Epithelial cell of proximal tubule (primary cell): Measurements from ENCODE around the gene SDC3. TPM values are rescaled to one million over a fixed set of nuclear protein-coding genes. Genes with fewer than 3 reads are reported as not detected.

Source experiments
- DNase-seq: peaks from one replicate; pipeline ENCODE4 v3.0.0-alpha.2; 2011; ENCODE audit warnings: low read depth
- H3K4me3 ChIP-seq: 2 replicates; pipeline ENCODE4 v1.5.1; 2011; ENCODE audit warnings: low read depth, mild to moderate bottlenecking, low read length
- total RNA-seq: library from RNA; depleted of rRNA; stranded (reverse); fragments of >200 nt; gene quantifications from 2 replicates; pipeline ENCODE4 v1.2.3, GENCODE V29; 2015
- TF ChIP-seq, protein P1 (sequence below): conservative IDR thresholded peaks from 2 replicates; pipeline ENCODE4 v1.5.1; 2012; ENCODE audit warnings: low read depth, mild to moderate bottlenecking, low read length

SDC3 gene
- total RNA-seq, 1 donor from 2014 or later: 25.6 TPM

DNA sequence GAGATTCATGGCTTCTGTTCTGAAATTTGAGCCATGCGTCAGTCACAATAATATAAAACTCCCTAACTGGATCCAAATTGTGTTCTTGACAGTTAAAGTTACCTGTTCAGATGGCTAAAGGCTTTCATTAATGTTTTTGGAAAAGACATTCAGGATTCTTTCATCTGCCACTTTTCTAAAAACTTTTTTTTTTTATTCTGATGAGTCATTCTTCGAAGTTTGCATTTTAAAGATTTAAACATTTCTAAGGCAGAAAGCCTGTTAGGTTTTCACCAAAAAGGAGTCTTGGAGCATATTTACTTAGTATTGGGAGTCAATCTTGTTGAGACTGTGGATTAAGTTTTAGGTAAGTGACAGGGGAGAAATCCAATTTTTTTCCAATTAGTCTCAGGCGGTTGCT lies 18.9 kb upstream of the SDC3 start:
- DNase-seq: no peak
- TF ChIP-seq, protein P1, sequence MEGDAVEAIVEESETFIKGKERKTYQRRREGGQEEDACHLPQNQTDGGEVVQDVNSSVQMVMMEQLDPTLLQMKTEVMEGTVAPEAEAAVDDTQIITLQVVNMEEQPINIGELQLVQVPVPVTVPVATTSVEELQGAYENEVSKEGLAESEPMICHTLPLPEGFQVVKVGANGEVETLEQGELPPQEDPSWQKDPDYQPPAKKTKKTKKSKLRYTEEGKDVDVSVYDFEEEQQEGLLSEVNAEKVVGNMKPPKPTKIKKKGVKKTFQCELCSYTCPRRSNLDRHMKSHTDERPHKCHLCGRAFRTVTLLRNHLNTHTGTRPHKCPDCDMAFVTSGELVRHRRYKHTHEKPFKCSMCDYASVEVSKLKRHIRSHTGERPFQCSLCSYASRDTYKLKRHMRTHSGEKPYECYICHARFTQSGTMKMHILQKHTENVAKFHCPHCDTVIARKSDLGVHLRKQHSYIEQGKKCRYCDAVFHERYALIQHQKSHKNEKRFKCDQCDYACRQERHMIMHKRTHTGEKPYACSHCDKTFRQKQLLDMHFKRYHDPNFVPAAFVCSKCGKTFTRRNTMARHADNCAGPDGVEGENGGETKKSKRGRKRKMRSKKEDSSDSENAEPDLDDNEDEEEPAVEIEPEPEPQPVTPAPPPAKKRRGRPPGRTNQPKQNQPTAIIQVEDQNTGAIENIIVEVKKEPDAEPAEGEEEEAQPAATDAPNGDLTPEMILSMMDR: no peak
- H3K4me3 ChIP-seq: no peak overlapping the region

DNA sequence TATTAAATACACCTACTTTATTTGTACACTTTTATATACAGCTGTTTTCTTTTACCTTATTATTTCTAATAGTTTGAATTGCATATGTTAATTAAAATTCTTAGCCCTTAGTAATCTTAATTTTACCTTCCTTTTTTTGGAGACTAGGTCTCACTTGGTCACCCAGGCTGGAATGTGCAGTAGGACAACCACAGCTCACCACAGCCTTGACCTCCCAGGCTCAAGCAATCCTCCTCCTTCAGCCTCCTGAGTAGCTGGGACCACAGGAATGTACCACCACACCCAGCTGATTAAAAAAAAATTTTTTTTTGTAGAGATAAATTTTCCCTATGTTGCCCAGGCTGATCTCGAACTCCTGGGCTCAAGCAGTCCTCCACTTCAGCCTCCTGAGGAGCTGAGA lies 15.0 kb upstream of the SDC3 start:
- DNase-seq: no peak
- TF ChIP-seq, protein P1: no peak
- no peak overlapping the region for H3K4me3 ChIP-seq

DNA sequence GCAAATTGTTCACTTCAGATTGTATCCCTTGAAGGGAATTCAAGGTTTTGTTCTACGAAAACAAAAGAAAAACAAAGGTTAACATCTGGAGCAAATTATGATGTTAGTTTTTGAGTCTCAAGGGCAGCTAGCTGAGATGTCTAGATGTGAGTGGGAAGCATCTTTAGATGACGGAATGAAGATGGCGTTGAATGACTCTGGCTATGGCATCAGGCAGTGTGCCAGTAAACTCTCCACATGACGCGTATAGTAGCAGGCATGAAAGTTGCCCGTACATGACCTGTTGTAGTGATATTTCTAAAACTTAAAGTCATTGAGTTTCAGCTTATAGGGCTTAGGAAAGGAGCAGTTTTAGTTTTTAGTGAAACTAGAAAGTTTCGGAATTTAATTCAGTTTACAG lies 12.3 kb upstream of the SDC3 start:
- H3K4me3 ChIP-seq: no peak overlapping the region
- no peak for DNase-seq
- TF ChIP-seq, protein P1: no peak

DNA sequence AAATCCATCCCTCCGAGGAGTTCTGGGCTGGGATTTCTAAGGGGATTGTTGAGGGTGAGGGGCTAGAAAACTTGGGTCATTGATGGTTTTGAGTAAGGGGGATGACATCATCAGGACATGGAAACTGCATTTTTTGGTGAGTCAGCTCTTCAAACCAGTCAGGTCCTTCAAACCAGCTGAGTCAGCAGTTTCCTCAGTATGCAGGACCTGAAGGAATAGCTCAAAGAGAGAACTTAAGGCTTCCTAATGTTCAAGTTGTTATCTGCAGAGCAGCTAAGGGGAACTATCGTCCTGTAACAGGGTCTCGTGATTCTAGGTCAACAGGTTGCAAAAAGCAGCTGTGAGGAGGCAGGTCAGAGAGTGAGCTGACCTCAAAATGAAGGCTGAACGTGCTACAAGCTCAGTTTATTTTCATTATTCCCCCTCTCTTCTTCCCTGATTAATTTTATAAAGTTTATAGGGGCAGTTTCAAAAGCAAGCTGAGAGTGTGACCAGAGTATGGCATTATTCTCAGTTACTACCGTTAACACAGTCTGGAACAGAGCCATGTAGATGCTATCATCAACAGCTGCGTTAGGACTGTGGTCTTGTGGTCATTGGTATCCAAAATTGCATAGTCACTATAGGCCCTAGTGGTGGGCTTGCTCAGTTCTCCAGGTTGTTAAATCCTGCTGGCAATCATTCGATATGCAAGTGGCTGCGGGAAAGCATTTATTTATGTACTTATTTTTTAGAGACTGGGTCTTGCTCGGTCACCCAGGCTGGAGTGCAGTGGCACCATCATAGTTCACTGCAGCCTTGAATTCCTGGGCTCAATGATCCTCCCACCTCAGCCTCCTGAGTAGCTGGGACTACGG lies 10.7 kb upstream of the SDC3 start:
- no peak for DNase-seq
- H3K4me3 ChIP-seq: no peak overlapping the region
- TF ChIP-seq, protein P1: no peak

DNA sequence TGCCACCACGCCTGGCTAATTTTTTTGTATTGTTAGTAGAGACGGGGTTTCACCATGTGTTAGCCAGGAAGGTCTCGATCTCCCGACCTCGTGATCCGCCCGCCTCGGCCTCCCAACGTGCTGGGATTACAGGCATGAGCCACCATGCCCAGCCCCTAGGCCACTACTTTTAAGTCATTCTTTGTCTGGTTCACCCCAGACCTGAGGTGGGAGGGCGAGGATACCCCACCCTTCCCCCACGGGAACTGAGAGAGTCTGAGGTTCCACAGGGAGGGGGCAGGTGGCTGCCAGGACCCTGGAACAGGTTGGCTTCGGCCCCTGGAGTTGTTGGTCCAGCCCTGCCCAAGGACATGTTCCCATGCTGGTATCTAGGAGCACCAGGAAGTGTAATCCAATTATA lies 7.7 kb upstream of the SDC3 start:
- no peak overlapping the region for H3K4me3 ChIP-seq
- no peak for DNase-seq
- TF ChIP-seq, protein P1: no peak

DNA sequence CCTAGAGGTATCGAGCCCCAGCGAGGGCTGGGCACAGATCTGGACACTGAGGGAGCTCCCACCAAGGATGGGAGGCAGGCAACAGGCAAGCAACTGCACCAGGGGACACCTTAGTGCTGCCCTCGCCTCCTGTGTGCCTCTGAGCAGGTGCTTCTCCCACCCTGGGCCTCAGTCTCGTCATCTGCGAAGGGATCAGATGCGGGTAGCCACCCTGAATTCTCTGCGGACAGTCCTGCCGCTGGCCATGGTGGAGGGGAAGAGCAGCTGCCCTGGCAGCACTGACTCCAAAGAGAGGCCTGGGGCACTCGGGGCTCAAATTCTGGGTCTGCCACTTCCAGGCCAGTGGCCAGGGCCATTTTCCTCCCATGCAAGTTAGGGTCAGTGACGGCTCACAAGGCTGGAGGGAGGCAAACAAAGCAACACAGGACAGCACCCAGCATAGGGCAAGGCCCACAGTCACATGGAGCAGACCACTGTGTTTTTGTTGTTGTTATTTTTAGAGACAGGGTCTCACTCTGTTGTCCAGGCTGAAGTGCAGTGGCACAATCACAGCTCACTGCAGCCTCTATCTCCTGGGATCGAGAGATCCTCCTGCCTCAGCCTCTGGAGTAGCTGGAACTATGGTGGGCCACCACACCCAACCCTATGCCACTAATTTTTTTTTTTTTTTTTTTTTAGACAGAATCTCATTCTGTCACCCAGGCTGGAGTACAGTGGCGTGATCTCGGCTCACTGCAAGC lies 7.1 kb upstream of the SDC3 start:
- TF ChIP-seq, protein P1: no peak
- DNase-seq: no peak
- no peak overlapping the region for H3K4me3 ChIP-seq

DNA sequence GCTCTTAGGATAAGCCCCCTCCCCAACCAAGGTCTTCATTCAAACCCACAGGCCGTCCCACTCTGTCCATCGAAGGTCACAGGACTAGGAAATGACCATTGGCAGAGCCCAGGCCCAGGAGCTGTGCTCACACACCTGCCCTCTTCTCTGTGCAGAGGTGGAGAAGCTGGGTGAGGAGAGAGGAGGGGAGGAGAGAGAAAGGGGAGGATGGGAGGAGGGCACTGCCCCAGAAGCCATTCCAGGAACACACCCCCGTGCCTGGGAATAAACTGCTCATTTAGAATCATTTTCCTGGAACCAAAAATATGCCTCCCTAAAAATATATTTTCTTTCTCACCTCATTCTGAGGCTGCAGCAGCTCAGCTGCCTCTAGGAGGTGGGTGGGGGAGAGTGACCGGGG lies 6.4 kb upstream of the SDC3 start:
- TF ChIP-seq, protein P1: no peak
- H3K4me3 ChIP-seq: no peak overlapping the region
- no peak for DNase-seq
